Measurements from ENCODE around the gene RHBDL1.

Gene RHBDL1

GRCh38 chr16:675884-676564 lies 553 bp downstream of the RHBDL1 start:
- no peak for DNase-seq
- Histone ChIP-seq H3K27ac (ENCODE audit: insufficient read depth in 1 of 2, low read depth in 1 of 2, low read length in 2 of 2, poor library complexity in 1 of 2, severe bottlenecking in 2 of 2) (no peak overlapping the region), H3K27me3 (replicated peaks in 2 of 5; ENCODE audit: control insufficient read depth in 4 of 5, insufficient read depth in 5 of 5, low read length in 4 of 5) (peaks cover 0 to 32% (median 2%) of the 10 kb centered on the region in 5 experiments), H3K9me3 (ENCODE audit: control extremely low read depth in 1 of 5, control insufficient read depth in 4 of 5, insufficient read depth in 2 of 5, low read depth in 1 of 5, low read length in 4 of 5) (no peaks in the 10 kb centered on the region), H3K4me1 (ENCODE audit: control extremely low read depth in 1 of 4, control insufficient read depth in 4 of 4, insufficient read depth in 4 of 4, low read length in 3 of 4) (peaks cover 0 to 24% (median 19%) of the 10 kb centered on the region in 4 experiments), H3K4me3 (ENCODE audit: control insufficient read depth in 1 of 7, extremely low read depth in 1 of 7, insufficient read depth in 4 of 7, low read depth in 2 of 7, low read length in 6 of 7) (peak overlapping the region in 3 of 7 experiments; percentile 36 to 64 (median 40)), H3K36me3 (ENCODE audit: control insufficient read depth in 4 of 4, insufficient read depth in 4 of 4, low read length in 3 of 4) (peaks cover under 1 to 33% (median 27%) of the 10 kb centered on the region in 4 experiments)
- WGBS (ENCODE audit: insufficient coverage): 87% methylated on average over 15 of the region's 25 CpGs
- ChIA-PET CTCF (interaction anchor here (0.7 to 1.4 kb wide), 3 partner anchors 9 to 15 kb away, joined by 4 to 6 read pairs (median 5); partner anchors contain the start of gene RHOT2), POLR2A (no interaction called here)

GRCh38 chr16:676565-676902 lies 1.1 kb downstream of the RHBDL1 start:
- H3K4me3 ChIP-seq (ENCODE audit: control insufficient read depth in 1 of 7, extremely low read depth in 1 of 7, insufficient read depth in 4 of 7, low read depth in 2 of 7, low read length in 6 of 7): no peak overlapping the region
- CTCF ChIA-PET: interaction anchor here (0.7 to 1.4 kb wide), 3 partner anchors 9 to 16 kb away, joined by 4 to 6 read pairs (median 4); partner anchors contain the start of gene RHOT2

GRCh38 chr16:676913-677312 lies 1.4 kb downstream of the RHBDL1 start:
- no peak overlapping the region for H3K4me3 ChIP-seq (ENCODE audit: control insufficient read depth in 1 of 7, extremely low read depth in 1 of 7, insufficient read depth in 4 of 7, low read depth in 2 of 7, low read length in 6 of 7)
- peaks cover 0 to 32% (median 2%) of the 10 kb centered on the region in 5 experiments for H3K27me3 ChIP-seq (replicated peaks in 2 of 5; ENCODE audit: control insufficient read depth in 4 of 5, insufficient read depth in 5 of 5, low read length in 4 of 5)
- DNase-seq: no peak
- POLR2A ChIA-PET: no interaction called here
- CTCF ChIA-PET: interaction anchor here (0.7 to 1.1 kb wide), 2 partner anchors 15 to 17 kb away, joined by 4 read pairs; no protein-coding TSS in a partner anchor
- peaks cover 0 to 33% (median 28%) of the 10 kb centered on the region in 4 experiments for H3K4me1 ChIP-seq (ENCODE audit: control extremely low read depth in 1 of 4, control insufficient read depth in 4 of 4, insufficient read depth in 4 of 4, low read length in 3 of 4)
- 70% methylated on average over 23 of the region's 23 CpGs for WGBS (ENCODE audit: insufficient coverage)
- H3K27ac ChIP-seq (ENCODE audit: insufficient read depth in 1 of 2, low read depth in 1 of 2, low read length in 2 of 2, poor library complexity in 1 of 2, severe bottlenecking in 2 of 2): no peak overlapping the region
- H3K36me3 ChIP-seq (ENCODE audit: control insufficient read depth in 4 of 4, insufficient read depth in 4 of 4, low read length in 3 of 4): peaks cover 0 to 31% (median 21%) of the 10 kb centered on the region in 4 experiments
- no peaks in the 10 kb centered on the region for H3K9me3 ChIP-seq (ENCODE audit: control extremely low read depth in 1 of 5, control insufficient read depth in 4 of 5, insufficient read depth in 2 of 5, low read depth in 1 of 5, low read length in 4 of 5)

More at GRCh38 chr16:676565-676902, 1.1 kb downstream of the RHBDL1 start:
- Histone ChIP-seq H3K9me3 (ENCODE audit: control extremely low read depth in 1 of 5, control insufficient read depth in 4 of 5, insufficient read depth in 2 of 5, low read depth in 1 of 5, low read length in 4 of 5) (no peaks in the 10 kb centered on the region), H3K27me3 (replicated peaks in 2 of 5; ENCODE audit: control insufficient read depth in 4 of 5, insufficient read depth in 5 of 5, low read length in 4 of 5) (peaks cover 0 to 32% (median 2%) of the 10 kb centered on the region in 5 experiments), H3K36me3 (ENCODE audit: control insufficient read depth in 4 of 4, insufficient read depth in 4 of 4, low read length in 3 of 4) (peaks cover 0 to 30% (median 22%) of the 10 kb centered on the region in 4 experiments), H3K27ac (ENCODE audit: insufficient read depth in 1 of 2, low read depth in 1 of 2, low read length in 2 of 2, poor library complexity in 1 of 2, severe bottlenecking in 2 of 2) (no peak overlapping the region), H3K4me1 (ENCODE audit: control extremely low read depth in 1 of 4, control insufficient read depth in 4 of 4, insufficient read depth in 4 of 4, low read length in 3 of 4) (peaks cover 0 to 29% (median 24%) of the 10 kb centered on the region in 4 experiments)
- 96% methylated on average over 21 of the region's 21 CpGs for WGBS (ENCODE audit: insufficient coverage)
- no peak for DNase-seq
- POLR2A ChIA-PET: no interaction called here

GRCh38 chr16:677316-678190 lies 2.1 kb downstream of the RHBDL1 start:
- POLR2A ChIA-PET: no interaction called here

GRCh38 chr16:678209-678857 lies 2.9 kb downstream of the RHBDL1 start:
- CTCF ChIA-PET: interaction anchor here (1.0 to 1.1 kb wide), 2 partner anchors 8 to 19 kb away, joined by 3 read pairs; no protein-coding TSS in a partner anchor
- WGBS (ENCODE audit: insufficient coverage): 93% methylated on average over 19 of the region's 21 CpGs
- DNase-seq: no peak
- peaks cover 0 to 32% (median 2%) of the 10 kb centered on the region in 5 experiments for H3K27me3 ChIP-seq (replicated peaks in 2 of 5; ENCODE audit: control insufficient read depth in 4 of 5, insufficient read depth in 5 of 5, low read length in 4 of 5)
- POLR2A ChIA-PET: no interaction called here
- H3K4me1 ChIP-seq (ENCODE audit: control extremely low read depth in 1 of 4, control insufficient read depth in 4 of 4, insufficient read depth in 4 of 4, low read length in 3 of 4): peaks cover 0 to 47% (median 38%) of the 10 kb centered on the region in 4 experiments
- H3K27ac ChIP-seq (ENCODE audit: insufficient read depth in 1 of 2, low read depth in 1 of 2, low read length in 2 of 2, poor library complexity in 1 of 2, severe bottlenecking in 2 of 2): no peak overlapping the region
- peaks cover 0 to 31% (median 18%) of the 10 kb centered on the region in 4 experiments for H3K36me3 ChIP-seq (ENCODE audit: control insufficient read depth in 4 of 4, insufficient read depth in 4 of 4, low read length in 3 of 4)
- no peaks in the 10 kb centered on the region for H3K9me3 ChIP-seq (ENCODE audit: control extremely low read depth in 1 of 5, control insufficient read depth in 4 of 5, insufficient read depth in 2 of 5, low read depth in 1 of 5, low read length in 4 of 5)
- no peak overlapping the region for H3K4me3 ChIP-seq (ENCODE audit: control insufficient read depth in 1 of 7, extremely low read depth in 1 of 7, insufficient read depth in 4 of 7, low read depth in 2 of 7, low read length in 6 of 7)

More at GRCh38 chr16:677316-678190, 2.1 kb downstream of the RHBDL1 start:
- 61% methylated on average over 39 of the region's 57 CpGs for WGBS (ENCODE audit: insufficient coverage)
- Histone ChIP-seq H3K4me1 (ENCODE audit: control extremely low read depth in 1 of 4, control insufficient read depth in 4 of 4, insufficient read depth in 4 of 4, low read length in 3 of 4) (peaks cover 0 to 39% (median 33%) of the 10 kb centered on the region in 4 experiments), H3K27ac (ENCODE audit: insufficient read depth in 1 of 2, low read depth in 1 of 2, low read length in 2 of 2, poor library complexity in 1 of 2, severe bottlenecking in 2 of 2) (no peak overlapping the region), H3K27me3 (replicated peaks in 2 of 5; ENCODE audit: control insufficient read depth in 4 of 5, insufficient read depth in 5 of 5, low read length in 4 of 5) (peaks cover 0 to 32% (median 2%) of the 10 kb centered on the region in 5 experiments), H3K36me3 (ENCODE audit: control insufficient read depth in 4 of 4, insufficient read depth in 4 of 4, low read length in 3 of 4) (peaks cover 0 to 31% (median 21%) of the 10 kb centered on the region in 4 experiments), H3K9me3 (ENCODE audit: control extremely low read depth in 1 of 5, control insufficient read depth in 4 of 5, insufficient read depth in 2 of 5, low read depth in 1 of 5, low read length in 4 of 5) (no peaks in the 10 kb centered on the region), H3K4me3 (ENCODE audit: control insufficient read depth in 1 of 7, extremely low read depth in 1 of 7, insufficient read depth in 4 of 7, low read depth in 2 of 7, low read length in 6 of 7) (no peak overlapping the region)
- no peak for DNase-seq
- CTCF ChIA-PET: interaction anchor here (1.1 kb wide), 1 partner anchor 17 kb away, joined by 4 read pairs; no protein-coding TSS in a partner anchor

GRCh38 chr16:678858-679813 lies 3.7 kb downstream of the RHBDL1 start:
- peaks cover 0 to 32% (median 2%) of the 10 kb centered on the region in 5 experiments for H3K27me3 ChIP-seq (replicated peaks in 2 of 5; ENCODE audit: control insufficient read depth in 4 of 5, insufficient read depth in 5 of 5, low read length in 4 of 5)
- peak overlapping the region; percentile 35 to 78 (median 60) for H3K4me3 ChIP-seq (ENCODE audit: control insufficient read depth in 1 of 7, extremely low read depth in 1 of 7, insufficient read depth in 4 of 7, low read depth in 2 of 7, low read length in 6 of 7)
- peak; percentile 61 to 72 (median 69) for DNase-seq
- H3K27ac ChIP-seq (ENCODE audit: insufficient read depth in 1 of 2, low read depth in 1 of 2, low read length in 2 of 2, poor library complexity in 1 of 2, severe bottlenecking in 2 of 2): peak overlapping the region in 1 of 2 experiments; percentile 49
- peaks cover 0 to 23% (median 13%) of the 10 kb centered on the region in 4 experiments for H3K36me3 ChIP-seq (ENCODE audit: control insufficient read depth in 4 of 4, insufficient read depth in 4 of 4, low read length in 3 of 4)
- 38% methylated on average over 27 of the region's 52 CpGs for WGBS (ENCODE audit: insufficient coverage)
- ChIA-PET CTCF (interaction anchor here (0.6 to 1.1 kb wide), 3 partner anchors 9 to 20 kb away, joined by 3 read pairs; no protein-coding TSS in a partner anchor), POLR2A (no interaction called here)
- H3K4me1 ChIP-seq (ENCODE audit: control extremely low read depth in 1 of 4, control insufficient read depth in 4 of 4, insufficient read depth in 4 of 4, low read length in 3 of 4): peaks cover 0 to 53% (median 45%) of the 10 kb centered on the region in 4 experiments
- no peaks in the 10 kb centered on the region for H3K9me3 ChIP-seq (ENCODE audit: control extremely low read depth in 1 of 5, control insufficient read depth in 4 of 5, insufficient read depth in 2 of 5, low read depth in 1 of 5, low read length in 4 of 5)

Data from common myeloid progenitor, CD34-positive (primary cell).